DMS53 (cell line): ENCODE measurements around the gene GK2.

Experiments
- DNase-seq: peaks from one replicate; lab custom pipeline; 2025; lab: John Stamatoyannopoulos, UW

The GK2 gene

DNA sequence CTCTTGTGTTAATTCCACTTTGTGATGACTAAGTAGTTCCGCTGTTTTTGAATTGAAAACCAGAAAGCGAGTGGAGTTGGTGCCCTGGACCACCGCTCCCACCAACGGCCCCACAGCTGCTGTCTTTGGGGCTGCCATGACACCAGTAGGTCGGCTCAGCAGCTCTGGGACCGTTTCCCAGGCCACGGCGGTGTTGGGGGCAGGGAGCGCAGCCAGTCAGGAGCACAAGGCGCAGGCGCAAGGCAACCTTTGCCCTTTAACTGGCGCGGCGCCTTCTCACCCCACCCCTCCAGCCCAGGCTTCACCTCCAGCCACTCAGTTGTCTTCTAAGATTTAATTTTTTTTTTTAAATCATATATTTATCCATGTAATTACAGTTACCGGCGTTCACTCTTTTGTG, at the start of gene GK2:
TSS of gene GK2 (minus strand) at position 166 of the 400 bp plus-strand sequence. CDS start at position 138, 28 bp downstream.
- DNase-seq, result no peak

DNA sequence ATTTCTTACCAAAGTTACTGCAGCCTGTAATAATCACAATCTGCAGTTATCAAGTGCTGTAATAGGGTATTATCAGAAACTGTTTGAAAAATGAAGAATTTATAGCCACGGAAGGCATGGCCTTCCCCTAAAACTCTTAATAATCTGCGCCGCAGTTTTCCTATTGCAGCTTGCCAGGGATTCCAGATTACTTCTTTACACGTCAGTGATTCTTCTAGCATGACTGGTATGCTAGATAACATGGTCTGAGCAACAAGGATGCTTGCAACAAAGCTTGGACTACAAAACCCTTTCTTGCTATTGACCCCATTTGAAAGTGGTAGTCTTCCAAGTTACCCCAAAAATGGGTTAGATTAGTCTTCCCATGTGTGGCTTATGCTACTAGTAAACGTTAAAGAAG, 47.2 kb upstream of the GK2 start:
- DNase-seq, result no peak

DNA sequence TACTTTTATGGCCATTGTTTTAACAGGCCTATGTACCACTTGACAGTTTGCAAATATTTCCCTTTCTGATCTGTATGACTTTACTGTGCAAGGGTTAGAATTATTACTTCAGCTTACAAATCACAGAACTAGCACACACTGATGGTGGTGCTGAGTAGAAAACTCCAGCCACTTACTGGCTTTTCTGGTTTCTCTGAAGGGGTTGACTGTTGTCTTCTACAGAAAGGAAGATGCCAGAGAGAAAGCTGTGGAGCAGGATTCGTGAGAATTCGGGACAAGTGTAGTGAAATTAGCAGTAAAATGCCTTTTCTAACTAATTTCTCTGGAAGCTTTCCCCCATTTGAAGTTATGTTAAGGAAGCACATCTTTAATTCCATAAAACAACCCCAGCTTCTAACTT, 46.6 kb upstream of the GK2 start:
- DNase-seq, result no peak

DNA sequence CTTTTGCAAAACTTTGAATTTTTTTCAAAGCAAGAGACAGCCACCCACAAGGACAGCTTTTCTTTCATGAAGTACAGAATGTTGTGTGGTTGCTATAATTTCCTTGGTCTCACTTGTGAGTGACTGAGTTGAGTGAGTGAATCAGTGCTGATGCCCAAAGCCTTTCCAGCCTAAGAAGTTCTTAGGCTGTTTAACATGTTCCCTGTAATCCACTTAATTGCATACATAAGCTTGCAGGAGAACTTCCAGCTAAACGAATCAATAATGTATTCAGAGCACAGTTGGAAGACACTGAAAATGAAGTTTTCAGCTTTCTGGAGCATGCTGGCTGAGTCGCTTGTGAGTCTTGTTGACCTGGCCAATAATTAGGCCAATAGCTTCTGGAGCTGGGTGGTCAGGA, 42.0 kb upstream of the GK2 start:
- no peak for DNase-seq

DNA sequence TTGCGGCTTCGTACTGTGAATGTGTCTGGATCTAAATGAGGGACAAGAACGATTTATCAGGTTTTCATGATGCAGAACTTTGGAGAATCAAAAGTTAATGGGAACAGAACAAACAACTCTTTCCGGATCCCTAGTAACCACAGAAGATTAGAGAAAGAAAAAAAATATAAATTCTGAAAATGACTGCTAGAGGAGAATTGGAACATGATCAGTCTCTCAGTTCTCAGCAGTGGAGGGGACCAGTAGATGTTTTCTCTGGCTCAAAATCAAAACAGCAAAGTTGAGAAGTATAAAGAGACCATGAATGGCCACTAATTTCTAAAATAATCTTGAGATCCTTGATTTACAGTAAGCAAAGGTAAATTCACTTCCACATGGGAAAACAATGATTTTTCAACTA, 38.1 kb upstream of the GK2 start:
- no peak for DNase-seq

DNA sequence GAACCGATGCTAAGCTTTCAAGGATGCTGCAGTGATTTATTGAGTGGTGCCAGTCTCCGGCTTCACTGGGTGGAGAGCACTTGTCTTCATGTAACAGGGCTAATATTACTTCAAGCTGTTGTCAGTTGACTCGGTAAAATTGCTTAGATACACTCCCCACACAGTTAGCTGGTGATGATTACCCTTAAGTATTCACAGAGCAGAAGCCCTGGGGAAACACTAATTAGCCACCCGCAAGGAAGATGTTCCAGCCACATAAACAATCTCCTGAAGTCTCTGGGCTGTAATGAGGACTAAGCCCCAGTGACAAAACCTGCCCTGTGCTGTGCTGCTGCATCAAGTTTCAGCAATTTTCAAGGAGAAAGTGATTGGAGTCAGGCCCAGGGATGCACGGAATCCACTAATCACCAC, 37.3 kb upstream of the GK2 start:
- no peak for DNase-seq

DNA sequence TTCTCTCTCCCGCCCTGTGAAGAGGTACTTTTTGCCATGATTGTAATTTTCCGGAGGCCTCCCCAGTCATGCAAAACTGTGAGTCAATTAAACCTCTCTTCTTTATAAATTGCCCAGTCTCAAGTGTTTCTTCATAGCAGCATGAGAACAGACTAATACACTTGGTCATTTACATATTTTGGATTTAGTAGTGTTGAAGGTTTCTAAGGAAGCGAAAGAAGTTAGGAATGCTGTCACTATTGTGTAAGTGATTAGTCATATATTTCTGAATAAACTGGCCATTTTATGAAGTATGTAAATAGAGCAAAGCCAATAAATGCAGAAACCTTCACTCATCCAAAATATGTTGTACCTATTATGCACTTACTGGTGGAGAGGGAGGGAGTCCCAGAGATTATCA, 34.4 kb upstream of the GK2 start:
- DNase-seq, result no peak

DNA sequence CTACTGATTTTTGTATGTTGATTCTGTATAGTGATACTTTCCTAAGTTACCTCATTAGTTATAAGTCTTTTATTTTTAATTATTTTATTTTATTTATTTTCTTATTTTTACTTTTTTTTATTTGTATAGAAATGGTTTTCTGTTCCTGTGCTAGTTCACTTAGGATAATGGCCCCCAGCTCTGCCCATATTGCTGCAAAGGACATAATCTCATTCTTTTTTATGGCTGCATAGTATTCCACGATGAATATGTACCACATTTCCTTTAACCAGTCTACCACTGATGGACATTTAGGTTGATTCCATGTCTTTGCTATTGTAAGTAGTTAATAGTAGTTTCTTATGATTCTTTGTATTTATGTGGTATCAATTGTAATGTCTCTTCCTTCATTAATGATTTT, 31.5 kb upstream of the GK2 start:
- DNase-seq, result no peak

DNA sequence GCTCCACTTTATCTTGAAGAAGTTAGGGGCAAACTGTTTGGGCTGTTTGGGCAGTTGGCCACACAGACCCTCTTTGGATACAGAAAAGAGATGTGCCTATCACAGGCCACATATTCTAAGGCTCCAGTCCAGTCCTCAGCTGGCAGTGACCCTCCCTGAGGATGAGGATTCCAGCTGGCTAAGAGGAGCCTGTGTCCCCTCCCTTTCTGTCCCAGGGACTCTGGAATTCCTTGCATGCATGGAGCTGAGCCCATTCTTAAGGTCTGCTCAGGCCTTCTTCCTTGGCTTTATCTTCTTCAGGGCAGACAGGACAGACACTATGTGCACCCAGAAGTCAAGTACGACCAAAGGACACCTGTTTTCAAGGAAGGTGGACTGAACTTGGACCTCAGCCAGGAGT, 23.8 kb upstream of the GK2 start:
- no peak for DNase-seq

DNA sequence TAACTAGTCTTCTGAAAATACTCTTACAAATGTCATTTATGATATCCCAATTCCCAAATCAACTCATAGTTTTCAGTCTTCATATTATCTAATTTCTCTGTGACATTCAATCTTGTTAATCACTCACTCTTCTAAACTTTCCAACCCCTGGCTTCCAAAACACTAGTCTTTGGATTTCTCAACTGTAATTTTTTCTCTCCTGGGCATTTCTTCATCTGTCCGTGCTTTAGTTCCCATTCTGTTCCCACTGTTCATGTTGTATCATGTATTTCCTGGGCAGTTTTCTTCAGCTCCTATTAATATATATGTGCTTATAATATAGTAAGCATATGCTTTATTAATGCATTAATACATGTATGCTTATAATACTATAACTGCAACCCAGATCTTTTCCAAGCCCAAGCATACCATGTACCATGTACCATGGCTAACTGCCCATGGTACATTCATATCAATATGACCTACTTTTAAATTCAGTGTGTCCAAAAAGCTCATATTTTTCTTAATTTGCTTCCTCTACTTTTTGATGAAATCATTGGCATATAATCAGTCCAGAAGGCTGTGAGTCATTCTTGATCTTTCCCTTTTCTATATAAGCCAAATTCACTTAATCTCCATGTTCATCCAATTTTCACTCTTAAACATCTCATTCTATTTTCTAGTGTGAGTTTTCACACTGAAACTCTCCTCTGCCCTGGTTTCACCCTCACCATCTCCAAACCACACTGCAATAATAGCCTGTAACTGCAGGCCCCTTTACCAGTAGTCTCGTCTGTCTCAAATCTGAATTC, 21.3 kb upstream of the GK2 start:
- DNase-seq, result no peak

DNA sequence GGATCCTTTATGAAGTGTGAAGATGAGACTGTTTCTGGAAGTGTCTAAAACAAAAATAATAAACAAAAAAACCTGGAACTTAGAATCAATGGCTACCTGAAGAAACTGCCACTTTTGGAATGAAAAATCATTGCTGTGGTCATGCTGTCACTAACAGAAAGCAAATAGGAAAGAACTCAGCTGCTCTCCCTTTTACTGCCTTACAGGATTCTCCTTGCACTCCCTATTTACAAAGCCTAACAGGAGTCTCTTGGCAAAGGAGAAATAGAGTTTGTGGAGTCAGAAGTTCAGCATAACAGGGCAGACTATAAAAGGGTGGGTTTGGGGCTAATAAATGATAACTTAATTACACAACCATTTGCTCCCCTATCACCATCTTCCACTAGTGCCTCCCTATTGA, 19.0 kb upstream of the GK2 start:
- no peak for DNase-seq

DNA sequence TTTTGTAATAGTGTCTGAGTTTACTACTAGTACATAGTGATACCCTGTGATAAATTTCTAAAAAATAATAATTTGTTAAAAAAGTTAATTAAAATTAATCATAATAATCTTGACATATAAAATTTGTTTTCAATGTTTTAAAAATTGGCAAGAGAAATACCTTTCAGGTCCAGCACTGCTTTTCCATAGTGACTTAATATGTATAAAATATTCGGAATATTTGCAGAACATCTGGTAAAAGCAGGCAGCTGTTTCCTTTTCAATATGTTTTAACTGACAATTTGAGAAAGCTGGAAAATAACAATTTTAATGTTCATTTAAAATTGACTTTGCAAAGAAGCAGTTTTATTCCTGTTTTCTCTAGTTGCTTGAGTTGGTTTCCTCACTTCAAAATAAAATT, 17.6 kb upstream of the GK2 start:
- no peak for DNase-seq

DNA sequence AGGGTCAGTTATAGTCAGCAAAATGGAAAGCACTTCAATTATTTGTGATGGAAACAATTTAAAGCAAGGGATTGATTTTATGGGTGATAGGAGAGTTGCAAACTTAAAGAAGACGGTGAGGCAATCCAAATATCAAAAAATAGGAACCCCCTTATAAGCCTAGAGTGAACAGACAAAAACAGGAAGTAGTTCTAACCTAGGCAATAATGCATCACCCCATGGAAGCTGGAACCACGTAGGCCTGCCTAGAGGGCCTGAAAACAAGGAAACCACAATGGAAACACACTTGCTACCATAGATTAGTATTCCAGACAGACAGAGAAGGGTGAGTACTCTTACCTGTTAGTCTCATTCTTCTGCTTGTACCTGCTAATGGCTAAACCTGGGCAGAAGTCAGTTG, 13.5 kb upstream of the GK2 start:
- DNase-seq, result no peak

DNA sequence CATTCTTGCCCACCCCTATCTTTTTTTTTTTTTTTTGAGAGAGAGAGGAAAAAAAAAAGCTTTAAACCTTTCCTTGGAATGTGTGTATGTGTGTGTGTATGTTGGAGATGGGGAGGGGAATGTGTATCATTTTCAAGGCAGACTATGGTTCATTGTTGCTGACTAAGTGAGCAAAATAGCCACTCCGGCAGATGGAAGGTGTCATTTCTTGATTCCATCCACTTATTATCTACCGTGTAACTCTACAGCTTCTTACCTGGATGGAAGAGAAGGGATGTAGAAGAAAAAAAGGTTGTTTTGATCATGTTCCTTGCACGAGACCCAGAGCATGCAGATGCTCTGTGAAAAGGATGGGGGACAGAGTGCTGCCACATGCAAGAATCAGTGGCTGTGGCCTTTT, 5.9 kb upstream of the GK2 start:
- DNase-seq, result no peak

DNA sequence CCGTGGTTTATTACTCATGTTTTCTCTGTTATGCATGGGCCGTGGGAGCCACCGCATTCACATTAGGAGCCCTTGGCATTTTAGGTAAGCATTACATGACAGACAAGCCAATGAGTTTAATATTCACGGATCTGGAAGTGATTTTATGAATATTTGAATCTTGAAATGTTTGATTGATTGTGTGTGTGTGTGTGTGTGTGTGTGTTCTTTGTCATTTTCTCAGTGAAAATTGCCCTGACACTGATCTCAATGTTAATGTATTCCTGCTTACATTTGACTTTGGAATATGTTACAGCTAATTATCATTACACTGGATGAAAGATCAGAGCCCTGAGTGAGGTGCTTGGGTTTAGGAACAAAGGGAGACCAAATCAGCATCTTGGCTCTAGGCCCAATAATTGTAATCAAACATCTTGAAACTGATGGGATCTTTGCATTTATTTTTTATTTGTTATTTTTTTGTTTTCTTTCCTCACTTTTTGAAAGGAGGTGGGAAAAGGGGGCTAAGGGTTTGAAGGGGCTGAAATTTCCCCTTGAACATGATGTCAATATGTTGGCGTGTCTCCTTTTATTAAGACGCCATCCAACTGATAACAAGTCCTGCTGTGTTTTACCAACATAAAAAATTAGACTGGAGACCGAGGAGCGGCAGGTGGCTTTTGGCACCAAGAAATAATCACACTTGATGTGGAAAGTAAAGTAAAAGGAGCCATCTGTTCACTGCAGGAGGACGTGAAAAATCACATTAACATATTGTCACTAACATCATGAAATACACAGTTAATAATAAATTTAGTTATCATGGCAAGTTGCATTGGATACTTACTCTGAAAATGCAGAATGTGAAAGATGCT, 5.2 kb upstream of the GK2 start:
- no peak for DNase-seq

DNA sequence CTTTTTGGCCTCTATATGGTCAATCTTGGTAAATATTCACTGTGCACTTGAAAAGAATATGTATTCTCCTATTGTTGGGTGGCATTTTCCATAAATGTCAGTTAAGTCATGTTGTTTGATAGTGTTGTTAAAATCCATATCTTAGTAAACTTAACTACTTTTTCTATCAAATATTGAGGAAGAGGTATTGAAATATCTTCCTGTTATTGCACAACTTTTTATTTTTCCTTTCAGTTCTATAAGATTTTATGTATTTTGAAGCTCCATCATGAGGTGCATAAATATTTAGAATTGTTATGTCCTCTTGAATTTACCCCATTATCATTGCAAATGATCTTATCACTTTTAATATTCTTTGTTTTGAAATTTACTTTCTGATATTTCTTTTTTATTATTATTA, 3.4 kb downstream of the GK2 start:
- no peak for DNase-seq

DNA sequence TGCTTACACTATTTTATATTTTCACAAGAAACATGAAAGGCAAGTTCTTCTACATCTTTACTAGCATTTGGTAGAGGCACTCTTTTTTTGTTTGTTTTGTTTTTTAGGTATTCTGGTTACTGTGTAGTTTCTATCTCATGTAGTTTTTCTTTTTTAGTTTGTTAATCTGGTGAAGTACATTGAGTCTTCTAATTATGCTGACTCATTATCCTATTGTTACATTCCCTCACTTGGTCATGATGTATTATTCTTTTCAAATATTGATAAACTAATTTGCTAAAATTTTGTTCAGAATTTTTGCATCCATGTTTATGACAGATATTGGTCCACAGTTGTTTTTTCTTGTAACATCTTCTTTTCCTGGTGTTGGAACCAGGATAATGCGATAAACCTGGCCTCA, 4.7 kb downstream of the GK2 start:
- DNase-seq, result no peak

DNA sequence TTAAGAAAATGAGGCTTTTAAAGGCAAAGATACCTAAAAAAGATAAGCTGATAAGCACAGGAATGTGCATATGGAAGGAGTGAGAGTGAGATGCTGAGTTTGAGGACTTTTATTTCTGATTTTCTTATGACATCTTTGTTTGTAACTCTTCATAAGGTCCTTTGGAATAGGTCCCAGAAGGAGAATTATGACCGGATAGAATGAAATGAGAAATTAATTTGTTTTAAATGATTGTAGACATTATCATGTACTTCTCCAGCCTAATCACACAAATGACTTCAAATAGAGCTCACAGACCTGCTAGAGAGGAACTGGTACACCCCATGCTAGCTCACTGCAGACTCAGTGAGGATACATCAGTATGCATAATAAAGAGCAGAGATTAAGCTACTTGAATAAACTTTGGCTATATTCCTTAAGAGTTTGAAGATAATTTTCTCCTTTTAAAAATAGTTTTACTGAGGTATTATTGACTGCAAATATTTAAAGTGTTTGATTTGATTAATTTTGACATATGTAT, 5.6 kb downstream of the GK2 start:
- no peak for DNase-seq

DNA sequence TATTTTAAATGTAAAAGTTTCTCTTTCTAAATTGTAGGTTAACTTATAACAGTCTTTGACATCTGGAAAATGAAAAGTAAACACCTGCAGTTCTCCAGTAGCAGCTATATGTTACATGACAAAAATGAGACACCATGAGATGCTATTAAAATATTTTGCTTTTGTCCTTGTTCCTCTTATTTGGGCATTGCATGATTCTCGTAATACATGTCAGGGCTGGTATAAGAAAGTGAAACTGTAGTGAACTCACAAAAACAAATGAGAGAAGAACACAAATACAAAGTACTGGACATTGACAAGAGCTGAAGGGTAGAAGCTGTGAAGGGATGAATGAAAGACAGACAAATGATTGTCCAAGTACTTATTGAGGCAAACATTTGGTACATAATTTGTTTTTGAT, 9.0 kb downstream of the GK2 start:
- DNase-seq, result no peak

DNA sequence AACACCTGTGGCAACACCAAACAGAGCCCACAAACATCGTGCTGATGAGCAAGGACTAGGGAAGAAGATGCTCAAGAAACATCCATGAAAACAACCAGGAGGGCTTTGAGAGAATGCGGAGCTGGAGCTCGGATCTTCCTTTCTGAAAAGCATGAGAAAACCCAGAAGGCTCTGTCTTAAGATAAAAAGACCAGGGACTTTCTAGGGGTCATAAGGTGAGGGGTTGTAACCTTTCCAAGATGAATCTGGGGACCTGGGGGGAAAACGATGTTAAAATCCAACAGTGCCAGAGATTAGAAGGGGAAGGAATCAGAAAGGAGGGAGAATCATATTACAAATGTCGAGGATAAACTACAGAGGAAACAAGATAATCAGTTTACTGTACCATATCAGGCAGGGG, 10.1 kb downstream of the GK2 start:
- no peak for DNase-seq

DNA sequence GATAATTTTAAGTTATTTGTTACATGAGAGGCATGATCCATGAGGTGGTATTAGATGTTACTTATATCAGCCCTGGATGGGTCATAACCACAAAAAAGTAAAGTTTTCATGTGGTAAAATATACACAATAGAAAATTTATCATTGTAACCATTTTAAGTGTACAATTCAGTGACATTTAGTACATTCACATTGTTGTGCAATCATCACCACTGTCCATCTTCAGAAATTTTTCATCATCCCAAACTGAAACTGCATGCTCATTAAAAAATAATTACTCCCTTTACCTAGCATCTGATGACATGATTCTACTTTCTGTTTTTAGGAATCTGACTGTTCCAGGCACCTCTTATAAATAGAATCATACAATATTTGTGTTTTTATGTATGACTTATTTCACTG, 11.2 kb downstream of the GK2 start:
- no peak for DNase-seq

DNA sequence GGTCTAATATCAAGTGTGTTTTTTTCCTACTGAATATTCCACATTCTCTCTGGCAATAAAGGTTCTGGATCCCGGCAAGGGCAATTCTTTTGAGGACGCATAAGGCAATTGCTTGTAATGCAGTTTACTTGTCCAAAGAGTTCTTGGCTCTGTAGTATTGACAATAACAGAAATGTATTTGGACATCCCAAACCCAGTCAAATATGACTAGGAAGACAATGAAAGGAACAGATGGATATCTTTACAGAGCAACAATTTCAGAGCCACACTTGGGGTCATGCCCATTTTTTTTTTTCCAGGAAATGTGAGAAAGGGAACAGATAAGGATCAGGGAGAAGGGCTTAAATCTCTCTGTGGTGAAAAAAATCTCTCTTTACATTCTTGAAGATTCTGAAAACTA, 12.2 kb downstream of the GK2 start:
- no peak for DNase-seq

DNA sequence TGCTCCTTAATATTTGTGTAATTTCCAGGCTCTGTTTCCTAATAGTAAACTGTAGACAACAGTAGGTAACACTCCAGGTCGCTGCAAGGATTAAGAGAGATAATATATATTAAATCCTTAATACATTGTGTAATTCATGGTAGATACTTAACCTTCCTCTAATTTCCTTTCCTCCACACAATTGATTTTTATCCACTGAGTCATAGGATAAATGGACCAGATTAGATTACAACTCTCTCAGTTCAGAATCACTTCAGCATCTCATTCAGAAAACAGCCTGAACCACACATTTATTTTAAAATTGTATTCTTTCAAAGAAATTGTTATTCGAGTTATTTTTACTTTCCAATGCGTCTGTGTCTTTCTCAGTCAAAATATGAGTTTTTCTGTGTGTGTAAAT, 17.1 kb downstream of the GK2 start:
- DNase-seq, result no peak
